ENCODE results near the gene RBBP5.
A peak's percentile ranks its signal among the peaks of the same experiment; 100 is the strongest.

The RBBP5 gene

DNA sequence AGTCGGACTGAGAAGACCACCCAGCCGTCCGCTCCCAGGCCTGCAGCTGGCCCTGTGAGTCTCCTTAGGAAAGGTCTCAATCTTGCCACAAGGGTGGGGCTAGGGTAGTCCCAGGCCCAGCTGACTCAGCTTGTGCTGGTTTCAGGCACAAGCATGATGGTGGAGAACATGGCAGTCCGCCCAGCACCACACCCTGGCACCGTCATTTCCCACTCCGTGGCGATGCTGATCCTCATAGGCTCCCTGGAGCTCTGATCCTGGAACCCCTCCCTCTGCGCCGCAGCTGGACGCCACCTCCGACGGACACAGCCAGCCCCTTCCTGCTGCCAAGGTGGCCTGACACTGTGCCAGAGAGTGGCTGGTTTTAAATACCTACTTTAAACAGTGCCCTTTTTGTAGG lies 48.3 kb downstream of the RBBP5 start:
- DNase-seq, result no peak

DNA sequence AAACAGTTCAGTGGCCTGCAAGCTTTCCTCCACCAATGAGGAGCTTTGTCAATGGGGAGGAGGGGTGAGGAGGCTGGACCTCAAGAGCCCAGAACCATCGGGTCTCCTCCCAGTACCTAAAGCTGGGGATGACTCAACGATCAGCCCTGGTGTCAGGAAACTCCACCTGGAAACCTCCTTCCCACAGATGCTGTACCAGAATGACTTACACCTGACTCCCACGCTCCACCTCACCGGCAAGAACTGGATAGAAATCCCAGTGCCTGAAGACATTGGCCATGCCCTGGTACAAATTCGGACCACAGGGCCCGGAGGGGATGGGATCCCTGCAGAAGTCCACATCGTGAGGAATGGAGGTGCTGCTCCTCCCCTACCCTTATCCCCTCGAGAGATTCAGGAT lies 48.9 kb downstream of the RBBP5 start:
- no peak for DNase-seq

DNA sequence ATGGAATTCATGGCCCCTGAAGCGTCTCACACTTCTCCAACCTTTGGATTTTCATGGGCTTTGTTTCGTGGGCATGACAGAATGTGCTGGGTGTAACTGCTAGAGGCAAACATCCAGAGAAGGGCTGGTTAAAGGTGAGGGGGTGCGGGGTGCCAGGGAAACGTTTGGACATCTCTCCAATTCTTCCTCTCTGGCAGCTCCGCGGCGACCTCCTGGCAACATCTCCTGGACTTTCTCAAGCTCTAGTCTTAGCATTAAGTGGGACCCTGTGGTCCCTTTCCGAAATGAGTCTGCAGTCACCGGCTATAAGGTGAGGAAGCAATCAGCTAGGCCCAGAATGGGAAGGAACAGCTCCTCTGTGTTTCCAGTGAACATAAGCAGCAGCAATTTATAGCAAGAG lies 49.5 kb downstream of the RBBP5 start:
- DNase-seq, result no peak

DNA sequence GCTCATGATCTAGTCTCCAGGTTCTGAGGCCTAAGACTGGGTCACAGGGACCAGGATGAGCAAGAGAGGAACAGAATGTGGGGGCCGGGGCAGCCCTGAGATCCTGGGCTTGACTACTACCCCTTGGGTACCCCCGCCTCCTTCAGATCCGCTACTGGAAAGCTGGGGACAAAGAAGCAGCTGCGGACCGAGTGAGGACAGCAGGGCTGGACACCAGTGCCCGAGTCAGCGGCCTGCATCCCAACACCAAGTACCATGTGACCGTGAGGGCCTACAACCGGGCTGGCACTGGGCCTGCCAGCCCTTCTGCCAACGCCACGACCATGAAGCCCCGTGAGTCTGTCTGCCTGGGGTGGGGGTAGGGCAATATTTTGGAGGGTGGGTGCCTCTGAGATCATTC lies 50.0 kb downstream of the RBBP5 start:
- DNase-seq, result no peak

DNA sequence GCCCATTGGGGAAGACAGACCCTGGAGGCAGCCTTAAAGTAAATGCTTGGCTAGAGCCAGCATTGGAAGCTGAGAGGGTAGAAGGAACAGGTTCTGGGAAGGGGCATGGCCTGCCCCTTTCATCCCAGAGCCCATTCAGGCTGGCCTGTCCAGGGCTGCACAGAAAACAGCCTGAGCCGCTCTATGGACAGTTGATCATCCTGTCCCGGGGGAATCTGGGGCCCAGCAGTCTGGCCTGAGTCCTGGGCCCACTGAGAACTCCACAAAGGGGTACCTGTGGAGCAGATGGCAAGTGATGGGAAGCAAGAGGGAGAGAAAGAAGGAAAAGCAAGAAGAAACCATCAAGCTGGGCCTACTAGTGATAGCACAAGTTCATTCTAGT lies 50.8 kb downstream of the RBBP5 start:
- no peak for DNase-seq

DNA sequence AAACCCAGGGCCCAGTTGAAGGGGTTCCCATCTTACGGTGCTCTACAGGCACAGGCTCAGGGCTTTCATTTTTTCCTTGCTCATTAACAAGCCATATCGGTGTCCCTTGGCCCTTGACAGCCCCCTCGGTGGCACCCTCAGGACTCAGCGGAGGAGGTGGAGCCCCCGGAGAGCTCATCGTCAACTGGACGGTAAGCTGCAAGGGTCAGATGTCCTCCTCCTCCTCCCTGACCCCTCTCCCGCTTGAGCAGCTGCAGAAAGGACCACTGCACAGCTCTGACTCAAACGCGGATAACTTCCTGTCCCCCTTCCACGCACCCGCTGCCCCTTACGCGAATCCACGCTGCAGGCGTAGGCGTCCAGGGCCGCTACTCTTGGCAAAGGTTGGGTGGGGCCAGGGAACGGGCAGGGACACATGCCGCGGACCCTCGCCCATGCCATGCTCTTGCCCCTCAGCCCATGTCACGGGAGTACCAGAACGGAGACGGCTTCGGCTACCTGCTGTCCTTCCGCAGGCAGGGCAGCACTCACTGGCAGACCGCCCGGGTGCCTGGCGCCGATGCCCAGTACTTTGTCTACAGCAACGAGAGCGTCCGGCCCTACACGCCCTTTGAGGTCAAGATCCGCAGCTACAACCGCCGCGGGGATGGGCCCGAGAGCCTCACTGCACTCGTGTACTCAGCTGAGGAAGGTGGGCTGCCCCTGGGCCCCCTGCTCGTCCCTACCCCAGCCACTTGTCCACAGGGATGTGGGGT lies 52.2 kb downstream of the RBBP5 start:
- DNase-seq, result no peak

DNA sequence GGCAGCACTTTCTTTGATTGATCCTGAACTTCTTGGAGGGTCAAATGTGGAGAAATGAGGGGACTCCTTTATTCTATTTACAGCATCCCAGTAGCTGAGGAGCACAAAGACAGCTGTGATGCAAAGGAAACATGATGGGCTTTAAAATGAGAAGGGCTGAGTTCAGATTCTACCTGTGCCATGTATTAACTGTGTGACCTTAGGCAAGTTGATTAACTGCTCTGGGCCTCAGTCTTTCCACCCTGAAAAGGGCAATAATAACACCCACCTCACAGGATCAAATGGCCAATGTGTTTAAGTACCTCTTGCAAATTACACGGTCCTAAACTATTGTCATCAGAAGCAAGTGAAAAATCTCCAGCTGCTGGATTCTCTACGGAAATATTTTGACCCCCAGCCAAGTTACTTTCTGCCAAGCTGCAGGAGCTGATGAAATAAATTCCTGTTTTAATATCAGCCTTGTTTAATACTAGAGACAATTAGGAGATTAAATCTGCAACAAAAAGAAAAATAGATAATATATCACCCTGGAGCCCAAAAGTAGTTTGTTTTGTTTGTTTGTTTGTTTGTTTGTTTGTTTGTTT lies 53.2 kb downstream of the RBBP5 start:
- no peak for DNase-seq

DNA sequence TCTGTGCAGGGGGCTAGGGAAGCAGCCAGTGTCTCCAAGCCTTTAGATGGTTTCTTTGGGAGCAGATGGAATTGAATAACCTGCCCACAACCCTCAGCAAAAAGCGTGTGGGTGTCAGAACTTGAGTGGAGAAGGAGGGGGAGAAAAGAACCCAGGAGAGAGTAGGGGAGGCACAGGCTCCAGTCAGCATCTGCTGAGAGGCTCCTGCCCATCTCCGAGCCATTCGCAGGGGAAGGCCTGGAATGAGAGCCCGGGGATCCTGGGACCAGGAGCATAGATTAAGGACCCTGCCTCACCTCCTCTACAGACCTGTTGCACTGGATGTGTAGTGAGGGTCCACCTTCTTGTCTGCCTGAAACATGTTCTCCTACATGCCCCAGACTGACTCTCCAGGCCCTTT lies 53.8 kb downstream of the RBBP5 start:
- DNase-seq, result no peak

DNA sequence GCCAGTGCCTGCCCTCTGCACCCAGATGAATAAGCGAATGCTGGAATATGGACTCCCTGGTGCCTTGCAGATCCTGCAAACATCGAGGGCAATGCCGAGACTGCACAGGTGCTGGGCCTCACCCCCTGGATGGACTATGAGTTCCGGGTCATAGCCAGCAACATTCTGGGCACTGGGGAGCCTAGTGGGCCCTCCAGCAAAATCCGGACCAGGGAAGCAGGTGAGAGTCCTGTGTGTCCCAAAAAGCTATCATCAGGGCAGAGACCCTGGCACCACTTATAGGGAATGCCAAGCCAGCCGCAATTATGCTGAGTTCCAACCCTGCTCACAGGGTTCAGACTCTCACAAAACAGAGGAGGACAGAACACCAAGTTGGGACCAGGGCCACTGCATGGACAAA lies 54.7 kb downstream of the RBBP5 start:
- DNase-seq, result no peak

DNA sequence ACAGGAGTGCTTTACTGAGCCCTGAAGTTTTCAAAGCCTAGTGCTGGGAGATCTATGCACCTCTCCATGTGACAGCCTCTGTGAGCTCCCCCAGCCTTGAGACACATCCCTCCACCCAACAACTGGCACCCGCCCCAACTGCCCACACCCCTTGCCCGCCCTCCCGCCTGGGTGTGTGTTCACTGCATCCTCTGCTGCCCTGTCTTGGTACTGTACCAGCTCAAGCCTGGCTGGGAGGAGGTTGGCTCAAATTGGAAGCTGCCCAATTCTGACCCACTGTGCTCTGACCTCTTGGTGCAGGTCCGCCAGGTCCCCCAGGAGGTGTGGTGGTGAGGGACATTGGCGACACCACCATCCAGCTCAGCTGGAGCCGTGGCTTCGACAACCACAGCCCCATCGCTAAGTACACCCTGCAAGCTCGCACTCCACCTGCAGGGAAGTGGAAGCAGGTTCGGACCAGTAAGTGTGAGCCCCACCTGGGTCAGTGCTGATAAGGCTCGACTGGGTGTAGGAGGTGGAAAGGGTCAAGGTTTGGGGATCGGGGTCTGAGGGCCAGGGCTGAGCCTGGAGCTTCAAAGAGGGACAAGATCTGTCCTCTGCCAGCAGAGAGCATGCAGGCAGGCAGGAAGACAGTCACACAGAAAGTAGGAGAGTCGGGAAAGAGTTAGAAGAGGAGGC lies 55.5 kb downstream of the RBBP5 start:
- no peak for DNase-seq

DNA sequence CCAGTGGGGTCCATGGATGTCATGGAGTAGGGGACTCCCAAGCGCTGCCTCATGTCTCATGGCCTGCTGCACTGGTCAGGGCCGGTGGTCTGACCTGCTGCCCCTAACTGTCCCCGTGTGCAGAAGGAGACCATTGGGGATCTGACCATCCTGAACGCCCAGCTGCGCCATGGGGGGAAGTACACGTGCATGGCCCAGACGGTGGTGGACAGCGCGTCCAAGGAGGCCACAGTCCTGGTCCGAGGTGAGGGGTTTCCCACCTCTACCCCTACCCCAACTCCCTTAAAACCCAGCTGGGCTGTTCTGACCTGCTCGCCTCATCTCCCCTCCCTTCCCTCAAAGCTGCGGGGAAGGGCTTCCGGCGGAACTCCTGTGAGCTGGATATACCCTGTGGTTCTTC lies 56.1 kb downstream of the RBBP5 start:
- no peak for DNase-seq

DNA sequence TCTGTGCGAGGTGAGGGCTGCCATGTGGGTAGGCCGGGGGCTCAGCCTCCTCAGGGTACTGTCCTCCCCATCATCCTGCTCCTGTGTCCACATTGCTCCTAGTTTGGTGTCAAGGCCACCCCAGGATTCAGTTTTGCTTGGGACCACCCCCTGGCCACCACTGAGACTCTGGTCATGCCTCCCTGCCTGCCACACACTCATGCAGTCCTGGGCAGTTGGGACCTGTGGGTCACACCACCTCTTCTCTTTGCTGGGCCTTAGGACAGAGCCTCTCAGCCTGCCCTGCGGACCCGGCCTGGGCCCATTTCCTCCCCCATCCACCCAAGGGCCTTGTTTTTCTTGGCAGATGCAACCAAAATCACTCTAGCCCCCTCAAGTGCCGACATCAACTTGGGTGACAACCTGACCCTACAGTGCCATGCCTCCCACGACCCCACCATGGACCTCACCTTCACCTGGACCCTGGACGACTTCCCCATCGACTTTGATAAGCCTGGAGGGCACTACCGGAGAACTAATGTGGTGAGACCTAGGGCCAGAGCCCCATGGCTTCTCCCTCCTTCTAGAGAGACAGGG lies 56.9 kb downstream of the RBBP5 start:
- no peak for DNase-seq

DNA sequence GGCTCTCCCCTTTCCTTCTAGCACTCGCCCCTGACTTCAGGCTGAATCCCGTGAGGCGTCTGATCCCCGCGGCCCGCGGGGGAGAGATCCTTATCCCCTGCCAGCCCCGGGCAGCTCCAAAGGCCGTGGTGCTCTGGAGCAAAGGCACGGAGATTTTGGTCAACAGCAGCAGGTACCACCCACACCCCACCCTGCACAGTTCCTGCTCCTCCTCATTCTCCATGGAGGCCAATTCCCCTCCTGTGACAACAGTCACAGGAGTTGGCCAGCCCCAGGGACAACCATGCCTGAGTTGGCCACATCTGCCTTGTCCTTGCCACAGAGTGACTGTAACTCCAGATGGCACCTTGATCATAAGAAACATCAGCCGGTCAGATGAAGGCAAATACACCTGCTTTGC lies 57.5 kb downstream of the RBBP5 start:
- DNase-seq, result no peak

DNA sequence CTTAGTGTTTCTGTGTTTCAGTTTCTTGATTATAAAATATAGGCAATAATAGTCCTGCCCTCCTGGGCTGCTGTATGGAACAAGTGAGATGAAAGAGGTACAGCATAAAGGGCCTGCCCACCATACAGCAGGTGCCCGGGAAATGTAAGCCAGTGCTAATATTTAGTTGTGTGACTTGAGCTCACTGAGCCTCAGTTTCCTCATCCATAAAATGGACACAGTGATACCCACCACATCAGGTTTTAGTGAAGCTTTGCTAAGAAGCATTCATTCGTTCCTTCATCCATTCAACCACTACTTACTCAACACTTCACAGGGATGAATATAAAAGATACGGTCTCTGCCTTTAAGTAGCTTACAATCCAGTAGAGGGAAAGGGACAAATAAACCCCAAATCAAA lies 58.9 kb downstream of the RBBP5 start:
- DNase-seq, result no peak

DNA sequence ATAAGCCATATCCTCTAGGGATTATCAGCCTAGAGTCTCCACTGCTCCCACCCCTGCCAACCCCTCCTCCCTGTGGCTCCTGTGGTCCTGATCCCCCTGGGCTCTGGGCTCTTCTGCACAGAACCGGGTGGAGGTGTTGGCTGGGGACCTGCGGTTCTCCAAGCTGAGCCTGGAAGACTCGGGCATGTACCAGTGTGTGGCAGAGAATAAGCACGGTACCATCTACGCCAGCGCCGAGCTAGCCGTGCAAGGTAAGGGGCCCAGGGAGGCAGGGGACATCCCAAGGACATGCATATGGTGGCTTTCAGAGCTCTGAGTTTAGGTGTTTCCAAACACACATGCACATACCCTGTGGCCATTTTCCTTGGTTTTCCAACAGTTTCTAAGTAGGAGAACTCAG lies 59.5 kb downstream of the RBBP5 start:
- no peak for DNase-seq

DNA sequence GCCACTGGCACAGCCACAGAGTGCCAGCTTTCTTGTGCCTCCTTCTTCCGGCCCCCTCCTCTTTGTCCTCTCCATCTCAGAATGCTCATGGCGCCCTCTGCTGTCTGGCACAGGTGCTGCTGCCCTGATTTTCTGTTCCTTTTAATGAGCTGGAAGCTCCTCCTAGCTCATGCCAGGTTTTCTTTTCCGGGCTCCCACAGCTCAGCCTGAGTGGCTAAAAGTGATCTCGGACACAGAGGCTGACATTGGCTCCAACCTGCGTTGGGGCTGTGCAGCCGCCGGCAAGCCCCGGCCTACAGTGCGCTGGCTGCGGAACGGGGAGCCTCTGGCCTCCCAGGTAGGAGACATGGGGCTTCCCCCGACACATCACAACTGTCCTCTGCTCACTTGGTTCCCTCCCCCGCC lies 60.1 kb downstream of the RBBP5 start:
- DNase-seq, result peak; percentile 54 to 66

DNA sequence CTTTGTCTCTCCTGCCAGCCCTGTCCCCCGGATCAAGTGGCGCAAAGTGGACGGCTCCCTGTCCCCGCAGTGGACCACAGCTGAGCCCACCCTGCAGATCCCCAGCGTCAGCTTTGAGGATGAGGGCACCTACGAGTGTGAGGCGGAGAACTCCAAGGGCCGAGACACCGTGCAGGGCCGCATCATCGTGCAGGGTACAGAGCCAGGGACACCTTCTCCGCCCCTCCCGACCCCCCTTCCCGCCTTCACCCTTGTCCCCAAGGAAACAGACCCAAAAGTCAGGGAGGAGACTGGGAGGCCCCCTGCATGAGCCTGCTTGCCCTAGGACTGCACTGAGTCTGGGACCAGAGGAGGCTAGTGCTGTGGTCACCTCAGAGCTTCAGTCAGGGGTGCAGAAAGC lies 60.6 kb downstream of the RBBP5 start:
- no peak for DNase-seq

DNA sequence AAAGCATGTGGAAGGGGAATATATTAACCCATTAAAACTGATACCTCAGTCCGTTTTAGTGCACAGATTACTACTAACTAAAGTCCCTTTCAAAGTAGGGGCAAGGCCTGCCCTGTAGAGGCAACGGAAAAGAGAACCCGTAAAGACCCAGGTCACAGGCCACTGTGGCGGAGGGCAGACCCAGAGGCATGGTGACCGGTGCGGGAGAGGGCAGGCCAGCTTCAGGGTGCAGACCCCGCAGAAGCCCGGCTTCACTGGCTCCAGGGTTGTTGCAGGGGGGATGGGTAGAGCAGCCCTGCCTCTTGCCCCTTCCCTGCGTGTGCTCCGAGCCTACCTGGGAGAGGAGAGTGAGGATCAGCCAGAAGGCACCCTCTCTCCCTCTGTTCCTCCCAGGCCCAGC lies 61.0 kb downstream of the RBBP5 start:
- no peak for DNase-seq

DNA sequence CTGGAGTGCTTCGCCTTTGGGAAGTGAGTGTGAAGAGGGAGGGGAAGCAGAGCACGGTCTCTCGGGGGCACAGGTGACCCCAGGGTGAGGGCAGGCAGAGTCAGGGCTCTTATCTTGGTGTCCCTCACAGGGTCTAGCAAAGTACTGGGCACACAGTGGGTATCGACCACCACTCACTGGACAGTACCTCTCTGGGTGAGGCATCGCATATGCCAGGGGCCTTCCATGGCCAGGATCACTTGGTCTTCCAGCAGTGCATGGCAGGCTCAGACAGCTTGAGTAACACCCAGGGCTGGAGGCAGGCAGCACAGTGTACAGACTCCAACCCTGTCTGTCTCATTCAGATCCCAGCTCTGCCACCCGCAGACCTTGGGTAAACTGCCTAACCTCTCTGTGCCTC lies 62.1 kb downstream of the RBBP5 start:
- DNase-seq, result no peak

DNA sequence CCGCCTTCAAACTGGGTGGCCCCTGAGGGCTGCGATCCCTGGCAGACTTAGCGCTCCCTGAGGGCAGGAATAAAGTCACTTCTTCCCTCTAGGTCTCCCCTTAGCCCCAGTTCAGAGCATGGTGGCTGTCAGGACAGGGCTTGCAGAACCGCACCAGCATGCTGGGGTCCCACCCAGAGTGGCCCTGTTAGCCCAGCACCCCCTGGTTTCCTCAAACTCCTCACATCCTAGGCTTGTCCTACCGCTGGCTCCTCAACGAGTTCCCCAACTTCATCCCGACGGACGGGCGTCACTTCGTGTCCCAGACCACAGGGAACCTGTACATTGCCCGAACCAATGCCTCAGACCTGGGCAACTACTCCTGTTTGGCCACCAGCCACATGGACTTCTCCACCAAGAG lies 62.9 kb downstream of the RBBP5 start:
- DNase-seq, result no peak

DNA sequence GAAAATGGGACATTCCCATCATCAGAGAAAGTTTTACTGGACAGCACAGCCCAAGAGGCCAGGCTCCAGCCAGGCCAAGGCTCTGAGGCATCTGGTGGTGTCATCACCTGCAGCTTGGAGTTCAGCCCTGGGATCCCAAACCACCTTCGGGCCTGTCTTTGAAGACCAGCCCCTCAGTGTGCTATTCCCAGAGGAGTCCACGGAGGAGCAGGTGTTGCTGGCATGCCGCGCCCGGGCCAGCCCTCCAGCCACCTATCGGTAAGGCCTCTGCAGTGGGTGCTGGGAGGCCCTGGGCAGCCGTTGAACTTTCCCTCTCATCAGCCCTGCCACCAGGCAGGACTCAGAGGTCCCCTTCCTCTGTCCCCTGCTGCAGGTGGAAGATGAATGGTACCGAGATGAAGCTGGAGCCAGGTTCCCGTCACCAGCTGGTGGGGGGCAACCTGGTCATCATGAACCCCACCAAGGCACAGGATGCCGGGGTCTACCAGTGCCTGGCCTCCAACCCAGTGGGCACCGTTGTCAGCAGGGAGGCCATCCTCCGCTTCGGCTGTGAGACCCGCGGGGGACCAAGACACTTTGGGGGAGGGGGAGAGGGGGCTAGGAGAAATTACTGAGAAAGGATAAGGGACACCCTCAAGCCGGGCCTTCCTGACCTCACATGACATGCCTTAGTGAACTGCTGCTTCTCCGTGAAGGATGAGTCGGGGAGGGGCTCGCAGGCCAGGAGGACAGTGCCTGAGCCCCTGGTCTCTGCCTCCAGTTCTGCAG lies 63.8 kb downstream of the RBBP5 start:
- DNase-seq, result no peak

DNA sequence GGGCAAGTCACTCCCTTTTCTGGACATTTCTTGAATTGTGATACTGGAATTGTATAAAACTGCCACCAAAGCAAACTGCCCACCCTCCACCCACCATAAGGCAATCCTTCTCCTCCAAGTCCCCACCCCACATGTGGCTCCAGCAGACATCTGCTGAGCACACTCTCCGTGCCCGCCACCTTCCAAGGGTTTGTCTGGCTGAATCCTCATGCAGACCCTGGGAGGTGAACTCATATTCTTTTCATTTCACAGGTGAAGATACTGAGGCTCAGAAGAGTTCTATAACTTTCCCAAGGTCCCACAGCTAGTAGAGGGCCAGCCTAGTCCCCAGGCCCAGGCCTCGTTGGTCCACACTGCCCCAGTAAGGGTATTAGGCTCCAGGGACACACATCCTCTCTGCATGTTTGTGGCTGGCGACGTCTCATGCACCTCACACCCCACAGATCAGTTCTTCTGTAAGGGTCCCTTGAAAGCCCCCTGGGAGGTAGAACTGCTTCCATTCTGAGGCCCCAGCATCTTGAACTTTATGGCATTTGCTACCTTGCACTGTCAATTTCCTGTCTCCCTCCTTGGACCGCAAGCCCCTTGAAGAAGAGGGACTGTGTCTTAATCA lies 64.7 kb downstream of the RBBP5 start:
- DNase-seq, result no peak

DNA sequence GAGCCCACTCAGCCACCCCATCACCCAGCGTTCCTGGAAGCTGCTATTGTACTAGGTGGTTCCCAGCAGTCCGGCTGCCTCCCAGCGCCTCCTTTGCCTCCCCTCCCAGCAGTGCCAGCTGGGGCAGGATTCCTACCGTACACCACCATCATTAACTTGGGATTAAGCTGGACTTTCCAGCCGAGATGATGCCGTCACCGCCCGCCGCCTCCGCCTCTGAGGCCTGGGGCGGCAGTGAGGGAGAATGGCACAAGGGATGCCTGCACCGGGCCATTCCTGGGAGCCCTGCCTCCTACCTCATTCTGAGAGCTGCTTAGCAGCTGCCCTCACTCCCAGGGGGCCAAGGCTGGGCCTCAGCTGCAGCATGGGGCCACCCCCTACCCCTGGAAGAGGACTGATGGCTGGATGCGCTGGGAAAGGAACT lies 65.6 kb downstream of the RBBP5 start:
- no peak for DNase-seq
